Measurements from ENCODE around the gene HOGA1.

Gene HOGA1

DNA sequence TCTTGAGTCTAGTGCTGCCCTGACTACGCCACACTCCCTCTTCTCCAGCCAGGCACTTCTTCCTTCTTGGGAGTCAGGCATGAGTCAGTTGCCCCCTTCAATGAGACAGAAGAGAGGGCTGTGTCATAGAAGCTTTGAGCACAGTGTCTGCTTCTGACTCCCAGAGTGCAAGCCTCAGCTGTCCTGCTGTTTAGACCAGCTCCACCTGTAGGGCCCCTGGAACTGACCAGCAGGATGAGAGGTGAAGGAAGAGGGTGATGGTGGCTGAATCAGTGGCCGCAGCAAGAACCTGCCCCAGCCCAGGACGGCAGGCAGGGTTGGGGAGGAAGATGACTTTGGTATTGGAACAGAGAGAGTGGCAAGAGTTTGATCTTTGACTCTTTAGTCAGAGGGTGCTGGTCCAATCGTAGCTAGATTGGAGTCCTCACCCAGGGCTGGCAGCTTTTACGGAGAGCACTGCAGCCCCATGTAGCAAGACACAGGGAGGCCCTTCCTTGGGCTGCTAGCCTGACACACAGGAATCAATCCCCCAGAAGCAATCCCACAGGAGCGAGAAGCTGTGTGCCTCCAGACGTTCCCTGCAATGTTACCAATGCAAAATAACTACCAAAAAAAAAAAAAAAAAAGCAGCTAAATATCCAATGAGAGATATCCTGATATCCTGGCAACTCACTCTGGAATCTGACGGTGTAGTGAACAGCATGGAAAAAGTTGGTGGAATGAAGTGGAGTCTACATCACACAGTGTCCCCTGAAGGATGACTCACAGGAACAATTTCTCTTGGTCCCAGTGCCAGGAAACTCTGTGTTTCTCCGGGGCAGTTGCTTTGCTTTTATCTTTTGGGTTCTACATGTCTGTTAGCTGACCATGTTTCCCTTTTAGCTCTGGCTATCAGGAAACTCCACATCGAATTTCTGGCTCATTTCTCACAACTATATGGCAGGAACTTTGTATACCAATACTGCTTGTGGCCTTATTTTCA, 12.2 kb downstream of the HOGA1 start:
- DNase-seq (ENCODE audit: low read depth, low spot score): peak; percentile 88
- in situ Hi-C loops (cut with HindIII; ENCODE audit: low sequenced_read_pairs): no loop called here
- TF ChIP-seq, protein P1, sequence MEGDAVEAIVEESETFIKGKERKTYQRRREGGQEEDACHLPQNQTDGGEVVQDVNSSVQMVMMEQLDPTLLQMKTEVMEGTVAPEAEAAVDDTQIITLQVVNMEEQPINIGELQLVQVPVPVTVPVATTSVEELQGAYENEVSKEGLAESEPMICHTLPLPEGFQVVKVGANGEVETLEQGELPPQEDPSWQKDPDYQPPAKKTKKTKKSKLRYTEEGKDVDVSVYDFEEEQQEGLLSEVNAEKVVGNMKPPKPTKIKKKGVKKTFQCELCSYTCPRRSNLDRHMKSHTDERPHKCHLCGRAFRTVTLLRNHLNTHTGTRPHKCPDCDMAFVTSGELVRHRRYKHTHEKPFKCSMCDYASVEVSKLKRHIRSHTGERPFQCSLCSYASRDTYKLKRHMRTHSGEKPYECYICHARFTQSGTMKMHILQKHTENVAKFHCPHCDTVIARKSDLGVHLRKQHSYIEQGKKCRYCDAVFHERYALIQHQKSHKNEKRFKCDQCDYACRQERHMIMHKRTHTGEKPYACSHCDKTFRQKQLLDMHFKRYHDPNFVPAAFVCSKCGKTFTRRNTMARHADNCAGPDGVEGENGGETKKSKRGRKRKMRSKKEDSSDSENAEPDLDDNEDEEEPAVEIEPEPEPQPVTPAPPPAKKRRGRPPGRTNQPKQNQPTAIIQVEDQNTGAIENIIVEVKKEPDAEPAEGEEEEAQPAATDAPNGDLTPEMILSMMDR (IDR thresholded peaks at IDR 0.05; ENCODE audit: low read depth, low read length): peak; percentile 5
- H3K4me3 ChIP-seq (ENCODE audit: low read depth, low read length): no peak overlapping the region

DNA sequence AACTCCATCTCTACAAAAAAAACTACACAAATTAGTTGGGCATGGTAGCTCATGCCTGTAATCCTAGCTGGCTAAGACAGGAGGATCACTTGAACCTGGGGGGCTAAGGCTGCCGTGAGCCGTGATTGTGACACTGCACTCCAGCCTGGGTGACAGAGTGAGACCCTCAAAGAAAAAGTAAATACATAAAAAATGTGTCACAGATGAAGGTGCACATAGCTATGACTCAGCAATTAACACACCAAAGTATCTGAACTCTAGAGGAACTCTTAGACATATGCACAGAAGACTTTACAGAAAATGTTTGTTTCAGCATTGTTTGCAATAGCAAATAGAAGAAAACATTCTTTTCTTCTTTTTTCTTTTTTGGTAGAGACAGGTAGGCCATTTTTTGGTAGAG, 13.6 kb downstream of the HOGA1 start:
- TF ChIP-seq, protein P1 (IDR thresholded peaks at IDR 0.05; ENCODE audit: low read depth, low read length): no peak
- no peak for DNase-seq (ENCODE audit: low read depth, low spot score)
- in situ Hi-C loops (cut with HindIII; ENCODE audit: low sequenced_read_pairs): no loop called here

DNA sequence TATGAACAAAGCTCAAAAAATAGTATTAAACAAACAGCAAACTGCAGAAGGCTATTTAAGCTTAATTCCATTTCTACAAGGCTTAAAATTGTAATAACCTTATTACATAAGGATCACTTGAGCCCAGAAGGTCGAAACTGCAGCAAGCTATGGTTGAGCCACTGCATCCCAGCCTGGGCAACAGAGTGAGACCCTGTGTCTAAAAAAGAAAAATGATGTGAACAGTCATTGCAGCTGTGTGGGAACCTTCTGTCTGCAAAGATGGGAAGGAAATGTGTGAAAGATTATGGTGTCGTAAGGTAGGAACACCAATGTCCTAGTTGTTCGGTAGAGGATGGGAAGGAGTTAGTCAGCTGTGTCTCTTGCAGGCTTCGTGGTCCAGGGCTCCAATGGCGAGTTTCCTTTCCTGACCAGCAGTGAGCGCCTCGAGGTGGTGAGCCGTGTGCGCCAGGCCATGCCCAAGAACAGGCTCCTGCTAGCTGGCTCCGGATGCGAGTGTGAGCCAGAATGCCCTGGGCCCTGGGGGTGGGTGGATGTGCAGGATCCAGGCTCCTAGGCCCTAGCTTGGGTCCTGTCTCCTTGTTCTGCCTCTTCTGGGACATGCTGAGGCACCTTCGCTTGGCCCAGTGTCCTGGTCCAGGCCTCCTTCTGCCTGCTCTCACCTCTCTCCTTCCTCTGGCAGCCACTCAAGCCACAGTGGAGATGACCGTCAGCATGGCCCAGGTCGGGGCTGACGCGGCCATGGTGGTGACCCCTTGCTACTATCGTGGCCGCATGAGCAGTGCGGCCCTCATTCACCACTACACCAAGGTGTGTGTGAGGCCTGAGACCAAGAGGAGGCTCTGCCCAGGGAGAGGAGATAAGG, 14.4 kb downstream of the HOGA1 start:
- in situ Hi-C loops (cut with HindIII; ENCODE audit: low sequenced_read_pairs): no loop called here
- no peak for DNase-seq (ENCODE audit: low read depth, low spot score)
- no peak overlapping the region for H3K4me3 ChIP-seq (ENCODE audit: low read depth, low read length)
- TF ChIP-seq, protein P1 (IDR thresholded peaks at IDR 0.05; ENCODE audit: low read depth, low read length): no peak

More for the DNA sequence above, 13.6 kb downstream of the HOGA1 start:
- H3K4me3 ChIP-seq (ENCODE audit: low read depth, low read length): no peak overlapping the region

DNA sequence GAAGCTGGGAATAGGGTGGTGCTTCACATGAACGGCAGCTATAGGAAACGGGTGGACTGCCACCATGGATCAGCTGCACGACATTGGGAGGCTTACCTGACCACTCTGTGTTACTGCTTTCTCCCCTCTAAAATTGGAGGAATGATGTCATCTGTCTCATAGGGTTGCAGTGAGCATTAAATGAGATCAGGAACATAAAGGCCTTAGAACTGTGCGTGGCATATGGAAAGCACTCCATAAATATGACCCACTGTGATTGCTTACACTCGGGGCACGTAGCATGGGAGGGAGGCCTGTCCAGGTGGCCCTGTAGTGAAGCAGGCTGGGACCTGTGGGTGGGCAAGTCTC, 15.1 kb downstream of the HOGA1 start:
- in situ Hi-C loops (cut with HindIII; ENCODE audit: low sequenced_read_pairs): no loop called here
- TF ChIP-seq, protein P1 (IDR thresholded peaks at IDR 0.05; ENCODE audit: low read depth, low read length): no peak
- H3K4me3 ChIP-seq (ENCODE audit: low read depth, low read length): no peak overlapping the region
- DNase-seq (ENCODE audit: low read depth, low spot score): no peak

DNA sequence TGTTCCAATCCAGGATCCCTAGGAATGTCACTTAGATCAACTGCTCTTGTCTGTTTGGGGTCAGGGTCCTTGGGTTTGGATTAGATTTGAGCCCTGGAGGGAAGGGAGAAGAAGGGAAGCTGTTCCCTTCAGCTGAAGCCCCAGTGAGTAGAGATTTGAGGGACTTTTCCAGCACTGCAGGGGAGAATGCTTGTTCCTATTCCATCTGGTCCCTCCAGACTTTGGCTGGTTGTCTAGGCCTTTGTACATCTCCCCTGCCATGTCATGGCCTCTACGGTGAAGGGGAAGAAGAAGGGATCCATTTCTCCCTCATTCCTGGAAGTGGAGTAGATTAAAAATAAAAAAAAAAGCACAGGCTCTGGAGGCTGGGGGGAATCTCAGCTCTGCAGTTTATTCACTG, 16.4 kb downstream of the HOGA1 start:
- no peak overlapping the region for H3K4me3 ChIP-seq (ENCODE audit: low read depth, low read length)
- in situ Hi-C loops (cut with HindIII; ENCODE audit: low sequenced_read_pairs): no loop called here
- TF ChIP-seq, protein P1 (IDR thresholded peaks at IDR 0.05; ENCODE audit: low read depth, low read length): no peak
- DNase-seq (ENCODE audit: low read depth, low spot score): no peak
